Suprapubic skin (tissue), 4 donors: ENCODE results near the gene PHACTR4. TPM values are rescaled to one million over a fixed set of nuclear protein-coding genes. Genes with fewer than 3 reads are reported as not detected.
"Not testable (repeated sequence)": the region's sequence is repeated elsewhere in the genome, so short reads cannot be mapped to it uniquely, and the experiment has no call there.

Experiments
- DNase-seq, 2 donors: peaks; one replicate each; pipeline ENCODE4 v3.0.0-alpha.2; 2019; ENCODE audit warnings: low spot score in 2 of 2
- H3K27ac ChIP-seq: fragments of 200-600 bp; sonication (generic); one replicate; pipeline ENCODE4 v1.5.1; 2019
- H3K27me3 ChIP-seq: fragments of 200-600 bp; sonication (generic); one replicate; pipeline ENCODE4 v1.5.1; 2019
- H3K36me3 ChIP-seq: fragments of 200-600 bp; sonication (generic); one replicate; pipeline ENCODE4 v1.5.1; 2019
- H3K4me1 ChIP-seq: fragments of 200-600 bp; sonication (generic); one replicate; pipeline ENCODE4 v1.5.1; 2019
- H3K4me3 ChIP-seq: fragments of 200-600 bp; sonication (generic); one replicate; pipeline ENCODE4 v1.5.1; 2019; ENCODE audit warnings: mild to moderate bottlenecking
- H3K9me3 ChIP-seq: fragments of 200-600 bp; sonication (generic); one replicate; pipeline ENCODE4 v1.5.1; 2019
- EP300 ChIP-seq: sonication (generic); formaldehyde crosslinking; IDR thresholded peaks from one replicate; pipeline ENCODE4 v1.6.1; 2017; ENCODE audit warnings: antibody characterized with exemption
- POLR2A ChIP-seq, 2 donors: fragments of 450-650 bp; IDR thresholded peaks; one replicate each; pipeline ENCODE4 v1.6.1; 2017; ENCODE audit warnings: antibody characterized with exemption in 2 of 2, mild to moderate bottlenecking in 2 of 2, moderate library complexity in 2 of 2
- POLR2AphosphoS5 ChIP-seq, 3 donors: sonication (generic); formaldehyde crosslinking; IDR thresholded peaks; one replicate each; pipeline ENCODE4 v1.6.1; 2017; ENCODE audit warnings: antibody characterized with exemption in 3 of 3
- WGBS: methylation state at CpG from one replicate; pipeline ENCODE4 v1.1.5; 2018; 5-methylcytosine and 5-hydroxymethylcytosine counted together
- total RNA-seq, 4 donors: library from RNA; depleted of rRNA; stranded (reverse); fragments of >200 nt; gene quantifications; one replicate each; pipeline ENCODE4 v1.1.0, GENCODE V29; 2016
- TF ChIP-seq, protein P1 (sequence below), 2 donors: fragments of 200-600 bp in 1 of 2; fragments of 450-650 bp in 1 of 2; sonication (generic) in 1 of 2; IDR thresholded peaks; one replicate each; pipeline ENCODE4 v1.5.1; 2016 to 2019; ENCODE audit warnings: antibody characterized with exemption in 2 of 2, mild to moderate bottlenecking in 1 of 2, moderate library complexity in 1 of 2

Gene PHACTR4
- total RNA-seq, 4 donors from 2014 or later = 29.0 to 64.2 (median 47.5) TPM

DNA sequence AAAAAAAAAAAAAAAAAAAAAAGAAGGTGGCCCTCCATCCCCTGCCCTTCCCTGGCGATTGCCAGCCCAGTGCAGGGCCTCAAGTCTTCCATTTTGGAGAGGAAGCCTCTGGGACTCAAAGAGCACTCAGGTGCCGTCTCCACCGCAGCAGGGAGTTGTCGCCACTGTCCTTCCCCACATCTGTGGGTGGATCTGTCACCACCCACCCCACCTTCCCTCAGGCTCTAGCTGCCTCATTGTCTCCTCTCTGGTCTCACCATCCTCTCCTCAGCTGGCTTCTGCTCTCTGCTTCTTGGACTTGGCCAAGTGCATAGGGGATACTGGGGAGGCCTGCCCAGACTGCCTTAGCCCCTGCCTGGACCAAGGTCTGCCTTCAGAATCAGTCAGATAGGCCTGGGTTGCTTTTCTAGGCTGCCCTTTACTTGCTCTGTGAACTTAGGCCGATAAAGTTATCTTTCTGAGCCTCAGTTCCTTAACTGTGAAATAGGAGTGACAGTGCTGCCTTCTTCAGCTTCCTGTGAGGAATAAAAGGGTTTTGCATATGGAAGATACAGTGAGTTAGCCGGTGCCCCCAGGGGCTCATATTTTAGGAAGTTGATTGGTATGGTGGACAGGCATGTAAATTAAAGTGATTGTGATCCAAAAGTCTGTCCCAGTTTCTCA lies 152.1 kb downstream of the PHACTR4 start:
- Histone ChIP-seq H3K4me1 (peaks cover 19% of the 10 kb centered on the region), H3K27me3 (no peaks in the 10 kb centered on the region), H3K36me3 (no peaks in the 10 kb centered on the region), H3K4me3 (no peak overlapping the region), H3K9me3 (no peaks in the 10 kb centered on the region), H3K27ac (no peak overlapping the region)
- 81% methylated on average over 6 of the region's 6 CpGs for WGBS
- no peak for DNase-seq
- TF ChIP-seq, protein P1, sequence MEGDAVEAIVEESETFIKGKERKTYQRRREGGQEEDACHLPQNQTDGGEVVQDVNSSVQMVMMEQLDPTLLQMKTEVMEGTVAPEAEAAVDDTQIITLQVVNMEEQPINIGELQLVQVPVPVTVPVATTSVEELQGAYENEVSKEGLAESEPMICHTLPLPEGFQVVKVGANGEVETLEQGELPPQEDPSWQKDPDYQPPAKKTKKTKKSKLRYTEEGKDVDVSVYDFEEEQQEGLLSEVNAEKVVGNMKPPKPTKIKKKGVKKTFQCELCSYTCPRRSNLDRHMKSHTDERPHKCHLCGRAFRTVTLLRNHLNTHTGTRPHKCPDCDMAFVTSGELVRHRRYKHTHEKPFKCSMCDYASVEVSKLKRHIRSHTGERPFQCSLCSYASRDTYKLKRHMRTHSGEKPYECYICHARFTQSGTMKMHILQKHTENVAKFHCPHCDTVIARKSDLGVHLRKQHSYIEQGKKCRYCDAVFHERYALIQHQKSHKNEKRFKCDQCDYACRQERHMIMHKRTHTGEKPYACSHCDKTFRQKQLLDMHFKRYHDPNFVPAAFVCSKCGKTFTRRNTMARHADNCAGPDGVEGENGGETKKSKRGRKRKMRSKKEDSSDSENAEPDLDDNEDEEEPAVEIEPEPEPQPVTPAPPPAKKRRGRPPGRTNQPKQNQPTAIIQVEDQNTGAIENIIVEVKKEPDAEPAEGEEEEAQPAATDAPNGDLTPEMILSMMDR (IDR thresholded peaks at IDR 0.05) = no peak
- TF ChIP-seq POLR2A (IDR thresholded peaks at IDR 0.05) (no peak), EP300 (no peak), POLR2AphosphoS5 (IDR thresholded peaks at IDR 0.05) (no peak)

DNA sequence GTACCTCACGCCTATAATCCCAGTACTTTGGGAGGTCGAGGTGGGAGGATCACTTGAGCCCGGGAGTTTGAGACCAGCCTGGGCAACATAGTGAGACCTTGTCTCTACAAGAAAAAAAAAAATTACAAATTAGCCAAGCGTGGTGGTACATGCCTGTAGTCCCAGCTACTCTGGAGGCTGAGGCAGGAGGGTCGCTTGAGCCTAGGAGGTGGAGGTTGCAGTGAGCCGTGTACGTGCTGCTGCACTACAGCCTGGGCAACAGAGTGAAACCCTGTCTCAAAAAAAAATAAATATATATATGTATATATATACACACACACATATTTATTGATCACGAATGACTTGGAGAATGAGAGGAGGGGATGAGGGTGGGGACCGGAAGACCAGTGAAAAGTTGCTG lies 153.0 kb downstream of the PHACTR4 start:
- WGBS = 95% methylated on average over 9 of the region's 9 CpGs
- H3K4me1 ChIP-seq = peaks cover 14% of the 10 kb centered on the region
- not testable (repeated sequence) for H3K9me3 ChIP-seq, H3K27me3 ChIP-seq, H3K4me3 ChIP-seq, H3K36me3 ChIP-seq, H3K27ac ChIP-seq, DNase-seq

DNA sequence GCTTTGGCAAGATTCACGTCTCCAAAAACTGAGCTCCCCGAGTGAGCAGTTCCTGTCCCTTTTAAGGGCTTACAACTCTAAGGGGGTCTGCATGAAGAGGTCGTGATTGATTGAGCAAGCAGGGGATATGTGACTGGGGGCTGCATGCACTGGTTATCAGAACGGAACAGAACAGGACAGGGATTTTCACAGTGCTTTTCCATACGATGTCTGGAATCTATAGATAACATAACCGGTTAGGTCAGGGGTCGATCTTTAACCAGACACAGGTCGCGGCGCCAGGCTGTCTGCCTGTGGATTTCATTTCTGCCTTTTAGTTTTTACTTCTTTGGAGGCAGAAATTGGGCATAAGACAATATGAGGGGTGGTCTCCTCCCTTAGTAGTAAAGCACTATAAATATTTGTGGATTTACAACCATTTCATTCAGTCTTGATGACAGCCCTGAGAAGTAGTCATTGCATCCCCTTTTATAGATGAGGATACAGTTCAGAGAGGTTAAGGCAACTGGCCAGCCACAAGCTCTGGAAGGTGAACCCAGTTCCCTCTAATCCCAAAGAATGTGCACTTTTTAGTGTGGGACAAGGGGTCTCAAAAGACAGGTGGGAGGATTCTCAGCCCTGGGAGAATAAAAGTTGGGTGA lies 155.6 kb downstream of the PHACTR4 start:
- not testable (repeated sequence) for H3K27me3 ChIP-seq, H3K4me3 ChIP-seq, H3K36me3 ChIP-seq, H3K4me1 ChIP-seq, DNase-seq, H3K27ac ChIP-seq, H3K9me3 ChIP-seq
- WGBS = 80% methylated on average over 10 of the region's 10 CpGs

DNA sequence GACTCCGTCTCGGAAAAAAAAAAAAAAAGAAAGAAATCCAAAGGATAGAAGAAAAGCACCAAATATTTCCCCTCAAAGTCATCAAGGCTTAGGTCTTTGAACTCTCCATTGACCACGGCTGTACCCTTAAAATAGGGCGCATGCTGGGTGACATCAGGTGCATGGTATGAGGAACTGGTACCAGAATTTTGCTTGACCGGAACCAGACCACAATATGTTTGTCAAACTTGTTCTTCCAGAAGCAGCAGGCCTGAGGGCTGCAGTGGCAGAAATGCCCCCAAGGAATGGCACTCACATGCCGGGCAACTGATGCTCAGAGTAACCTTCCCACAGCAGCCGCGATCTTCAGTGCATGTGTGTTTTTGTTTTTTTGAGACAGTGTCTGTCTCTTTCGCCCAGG lies 157.3 kb downstream of the PHACTR4 start:
- Histone ChIP-seq H3K4me3 (no peak overlapping the region), H3K27me3 (no peaks in the 10 kb centered on the region), H3K27ac (no peak overlapping the region), H3K4me1 (no peaks in the 10 kb centered on the region), H3K9me3 (no peaks in the 10 kb centered on the region), H3K36me3 (peaks cover 5% of the 10 kb centered on the region)
- WGBS = 86% methylated on average over 9 of the region's 9 CpGs
- DNase-seq = no peak
- TF ChIP-seq POLR2A (IDR thresholded peaks at IDR 0.05) (no peak), POLR2AphosphoS5 (IDR thresholded peaks at IDR 0.05) (no peak), EP300 (no peak)
- TF ChIP-seq, protein P1 (IDR thresholded peaks at IDR 0.05) = no peak

DNA sequence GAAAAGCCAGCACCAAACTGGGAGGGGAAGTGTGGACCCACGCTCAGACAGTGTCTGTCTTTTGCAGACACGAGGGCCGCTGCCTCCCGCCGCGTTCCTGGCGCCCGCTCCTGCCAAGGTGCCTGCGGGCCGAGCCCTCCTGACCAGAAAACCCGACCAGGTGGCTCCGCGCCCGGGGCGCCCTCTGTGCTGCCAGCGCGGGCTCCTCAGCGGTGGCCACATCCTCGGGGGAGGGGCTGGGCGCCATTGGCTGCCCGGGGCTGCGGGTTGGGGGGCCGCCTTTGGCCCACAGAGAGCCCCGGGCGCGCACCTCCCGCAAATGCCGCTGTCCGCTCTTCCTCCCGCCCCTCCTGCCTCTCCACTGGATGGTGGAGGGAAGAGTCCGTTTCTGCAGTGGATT lies 160.9 kb downstream of the PHACTR4 start:
- H3K27me3 ChIP-seq = no peaks in the 10 kb centered on the region
- WGBS = 90% methylated on average over 11 of the region's 31 CpGs
- H3K4me1 ChIP-seq = no peaks in the 10 kb centered on the region
- H3K27ac ChIP-seq = no peak overlapping the region
- no peak for DNase-seq
- H3K36me3 ChIP-seq = peaks cover 27% of the 10 kb centered on the region
- TF ChIP-seq POLR2A (IDR thresholded peaks at IDR 0.05) = no peak
- TF ChIP-seq, protein P1 (IDR thresholded peaks at IDR 0.05) = no peak
- no peak for TF ChIP-seq POLR2AphosphoS5 (IDR thresholded peaks at IDR 0.05)
- TF ChIP-seq EP300 = no peak
- H3K9me3 ChIP-seq = no peaks in the 10 kb centered on the region
- no peak overlapping the region for H3K4me3 ChIP-seq

DNA sequence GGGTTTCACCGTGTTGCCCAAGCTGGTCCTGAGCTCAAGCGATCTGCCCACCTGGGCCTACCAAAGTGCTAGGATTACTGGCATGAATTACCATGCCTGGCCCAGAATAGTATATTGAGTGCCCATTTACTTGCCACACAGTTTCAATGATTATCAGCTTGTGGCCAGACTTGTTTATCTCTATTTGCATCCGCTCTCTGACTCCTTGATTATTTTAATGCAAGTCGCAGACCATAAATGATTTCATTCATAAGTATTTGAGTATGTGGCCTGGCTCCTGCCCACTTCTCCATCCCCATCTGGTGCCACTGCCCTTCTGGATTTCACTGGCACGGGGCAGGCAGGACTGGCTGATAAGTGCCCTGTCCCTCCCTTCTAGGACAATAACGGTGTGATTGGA lies 165.1 kb downstream of the PHACTR4 start:
- no peak overlapping the region for H3K4me3 ChIP-seq
- peaks cover 51% of the 10 kb centered on the region for H3K36me3 ChIP-seq
- 98% methylated on average over 6 of the region's 6 CpGs for WGBS
- no peak for TF ChIP-seq POLR2A (IDR thresholded peaks at IDR 0.05)
- TF ChIP-seq, protein P1 (IDR thresholded peaks at IDR 0.05) = no peak
- TF ChIP-seq EP300 = no peak
- no peak for TF ChIP-seq POLR2AphosphoS5 (IDR thresholded peaks at IDR 0.05)
- H3K27ac ChIP-seq = no peak overlapping the region
- H3K4me1 ChIP-seq = no peaks in the 10 kb centered on the region
- DNase-seq = no peak
- H3K27me3 ChIP-seq = no peaks in the 10 kb centered on the region
- no peaks in the 10 kb centered on the region for H3K9me3 ChIP-seq
